PC-3 (cell line): ENCODE results near the gene ELOVL3.

ENCODE experiments used
- CTCF ChIP-seq: fragments of 300-600 bp; sonication (generic); conservative IDR thresholded peaks from 2 replicates; pipeline ENCODE4 v1.5.1; 2017; ENCODE audit warnings: antibody characterized with exemption, low read depth, mild to moderate bottlenecking, low read length
- EZH2 ChIP-seq: fragments of 300-600 bp; sonication (generic); IDR thresholded peaks from one replicate; pipeline ENCODE4 v1.6.1; 2017; ENCODE audit warnings: antibody characterized with exemption, mild to moderate bottlenecking, low read length; ENCODE audit not compliant: unreplicated experiment
- EZH2phosphoT487 ChIP-seq: fragments of 300-600 bp; sonication (generic); IDR thresholded peaks from 2 replicates; pipeline ENCODE4 v1.6.1; 2018; ENCODE audit warnings: mild to moderate bottlenecking, antibody characterized with exemption, low read length, borderline replicate concordance

- TF ChIP-seq CTCF (no peak), EZH2phosphoT487 (no peak), EZH2 (no peak)
Measured at GRCh38 chr10:102240467-102241031, 14.4 kb downstream of the ELOVL3 start.
